Activated naive CD8-positive, alpha-beta T cell treated with anti-CD3 and anti-CD28 coated beads, Interleukin-2, amount 50 U/mL, for 24 hours (primary cell): Measurements from ENCODE around the gene SRBD1.

Experiments
- ATAC-seq: fragments of 150-1000 bp; cut with Tn5 transposase; one replicate; pipeline ENCODE4 v1.10.0; 2021
- DNase-seq: peaks from one replicate; pipeline ENCODE4 v3.0.0; 2021
- H3K27ac Mint-ChIP-seq: one replicate; pipeline ENCODE4 v1.8.0; 2021; ENCODE audit warnings: mild to moderate bottlenecking, mixed read lengths
- H3K27me3 Mint-ChIP-seq: one replicate; pipeline ENCODE4 v1.8.0; 2021; ENCODE audit warnings: mixed read lengths
- H3K36me3 Mint-ChIP-seq: one replicate; pipeline ENCODE4 v1.8.0; 2021; ENCODE audit warnings: low read depth, mixed read lengths
- H3K4me1 Mint-ChIP-seq: one replicate; pipeline ENCODE4 v1.8.0; 2021; ENCODE audit warnings: mixed read lengths
- H3K4me3 Mint-ChIP-seq: one replicate; pipeline ENCODE4 v1.8.0; 2021; ENCODE audit warnings: mild to moderate bottlenecking, moderate library complexity, mixed read lengths
- H3K9me3 Mint-ChIP-seq: one replicate; pipeline ENCODE4 v1.8.0; 2021; ENCODE audit warnings: mixed read lengths

The SRBD1 gene

DNA sequence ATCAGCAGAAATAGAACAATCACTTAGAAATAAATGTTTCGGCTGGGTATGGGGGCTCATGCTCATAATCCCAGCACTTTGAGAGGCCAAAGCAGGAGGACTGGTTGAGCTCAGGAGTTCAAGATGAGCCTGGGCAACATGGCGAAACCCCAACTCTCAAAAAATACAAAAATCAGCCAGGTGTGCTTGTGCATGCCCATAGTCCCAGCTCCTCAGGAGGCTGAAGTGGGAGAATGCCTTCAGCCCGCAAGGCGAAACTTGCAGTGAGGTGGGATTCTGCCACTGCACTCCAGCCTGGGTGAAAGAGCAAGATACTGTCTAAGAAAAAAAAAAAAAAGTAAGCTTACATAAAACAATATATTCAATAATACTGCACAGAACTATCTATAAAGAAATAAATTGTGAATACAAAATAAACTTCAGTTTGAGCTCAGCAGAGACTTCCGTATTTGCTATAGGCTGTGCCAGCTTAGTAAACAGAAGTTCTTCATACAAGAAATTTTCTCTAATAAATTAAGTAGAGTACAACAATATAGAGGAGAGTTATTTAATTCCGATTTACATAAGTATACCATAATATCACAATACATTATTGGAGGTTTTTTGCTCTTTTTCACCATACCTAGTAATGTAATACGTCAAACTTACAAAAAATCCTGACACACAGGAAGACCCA is 43.6 kb downstream of the SRBD1 start:
- ATAC-seq, result no peak
- peak overlapping the region; percentile 96 for H3K27ac Mint-ChIP-seq
- peaks cover 3% of the 10 kb centered on the region for H3K9me3 Mint-ChIP-seq
- no peaks in the 10 kb centered on the region for H3K27me3 Mint-ChIP-seq
- H3K4me3 Mint-ChIP-seq, result peak overlapping the region; percentile 77
- H3K4me1 Mint-ChIP-seq, result peaks cover 22% of the 10 kb centered on the region
- H3K36me3 Mint-ChIP-seq, result peaks cover 39% of the 10 kb centered on the region
- no peak for DNase-seq

DNA sequence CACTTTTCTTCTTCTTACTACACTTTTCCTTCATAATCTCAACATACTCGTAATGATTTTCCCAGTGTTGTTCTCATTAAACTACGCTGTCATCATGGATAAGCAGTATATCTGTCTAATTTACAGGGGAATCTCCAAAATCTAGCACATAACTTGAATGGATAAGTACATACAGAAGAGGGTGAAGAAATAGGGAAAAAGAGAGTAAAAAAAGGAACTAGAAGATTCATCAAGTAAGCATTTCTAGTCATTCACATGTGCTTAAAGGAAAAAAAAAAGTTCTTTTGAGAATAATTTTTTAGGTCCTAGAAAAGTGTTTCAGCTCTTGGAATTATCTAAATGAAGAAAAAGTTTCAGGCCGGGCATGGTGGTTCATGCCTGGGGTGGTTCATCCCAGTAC is 51.6 kb downstream of the SRBD1 start:
- Mint-ChIP-seq H3K27me3 (no peaks in the 10 kb centered on the region), H3K27ac (no peak overlapping the region), H3K9me3 (no peaks in the 10 kb centered on the region), H3K4me1 (peaks cover 19% of the 10 kb centered on the region), H3K36me3 (peaks cover 13% of the 10 kb centered on the region), H3K4me3 (no peak overlapping the region)
- no peak for DNase-seq
- no peak for ATAC-seq

DNA sequence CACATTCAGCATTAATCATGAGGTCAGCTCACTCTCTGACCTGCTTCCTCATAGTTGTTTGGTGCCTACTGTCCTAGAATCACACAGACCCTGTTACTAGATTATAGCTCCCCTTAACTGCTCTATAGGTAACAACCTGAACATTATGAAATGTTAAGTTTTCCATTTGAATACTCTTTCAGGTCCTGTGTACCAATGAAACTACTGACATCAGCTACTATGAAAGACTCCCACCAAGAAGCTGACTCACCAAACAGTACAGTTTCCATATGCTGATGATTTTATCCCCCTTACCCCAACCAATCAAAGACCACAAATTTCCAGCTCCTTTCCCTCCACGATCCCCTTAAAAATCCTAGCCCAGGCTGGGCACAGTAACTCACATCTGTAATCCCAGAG is 56.3 kb downstream of the SRBD1 start:
- Mint-ChIP-seq H3K27ac (peak overlapping the region; percentile 79), H3K36me3 (peaks cover 38% of the 10 kb centered on the region), H3K9me3 (no peaks in the 10 kb centered on the region), H3K4me3 (no peak overlapping the region), H3K4me1 (peaks cover 26% of the 10 kb centered on the region), H3K27me3 (no peaks in the 10 kb centered on the region)
- no peak for DNase-seq
- peak; percentile 95 for ATAC-seq

DNA sequence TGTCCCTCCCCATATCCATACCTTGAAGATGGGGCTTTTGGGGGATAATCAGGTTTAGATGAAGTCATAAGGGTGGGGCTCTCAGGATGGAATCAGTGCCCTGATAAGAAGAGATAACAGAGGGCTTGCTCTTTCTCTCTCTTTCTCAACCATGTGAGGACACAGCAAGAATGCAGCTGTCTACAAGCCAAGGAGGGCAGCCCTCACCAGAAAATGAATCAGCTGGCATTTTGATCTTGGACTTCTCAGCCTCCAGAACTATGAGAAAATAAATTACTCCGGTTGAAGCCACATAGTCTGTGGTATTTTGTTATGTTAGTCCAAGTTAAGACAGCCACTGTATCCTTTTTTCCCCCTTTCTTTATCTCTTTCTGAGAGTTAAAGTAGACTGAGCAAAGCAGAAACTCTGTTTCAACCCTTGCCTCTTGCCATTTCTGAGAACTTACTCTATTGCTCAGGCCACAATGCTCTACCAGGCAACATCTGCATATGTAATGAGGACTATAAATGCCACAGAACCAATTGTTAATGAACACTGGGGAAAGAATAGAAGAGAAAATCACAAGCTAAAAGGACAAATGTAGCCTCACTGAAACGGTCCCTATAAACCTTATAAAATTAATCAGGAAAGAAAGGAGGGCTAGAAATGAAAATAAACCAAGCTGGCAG is 56.9 kb downstream of the SRBD1 start:
- Mint-ChIP-seq H3K4me3 (no peak overlapping the region), H3K36me3 (peaks cover 37% of the 10 kb centered on the region), H3K9me3 (no peaks in the 10 kb centered on the region), H3K27ac (peak overlapping the region; percentile 79), H3K27me3 (no peaks in the 10 kb centered on the region), H3K4me1 (peaks cover 26% of the 10 kb centered on the region)
- ATAC-seq (peak; percentile 42), DNase-seq (no peak)

DNA sequence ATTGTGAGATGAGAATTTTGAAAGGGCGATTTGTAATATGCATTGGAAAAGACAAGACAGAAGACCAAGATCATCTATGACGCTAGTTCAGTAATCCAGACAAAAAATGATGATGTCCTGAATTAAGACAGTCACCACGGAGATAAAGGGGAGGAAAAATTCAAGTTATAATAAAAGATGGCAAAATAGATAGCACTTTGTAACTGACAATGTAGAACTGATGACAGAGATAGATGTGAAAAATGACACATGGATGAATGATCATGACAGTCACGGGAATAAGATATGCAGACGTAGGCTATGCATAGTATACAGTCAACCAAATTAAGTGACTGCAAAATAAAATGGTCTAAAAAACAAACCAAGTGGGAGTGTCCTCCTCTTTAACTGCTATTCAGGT is 59.2 kb downstream of the SRBD1 start:
- DNase-seq, result no peak
- no peak overlapping the region for H3K27ac Mint-ChIP-seq
- H3K27me3 Mint-ChIP-seq, result no peaks in the 10 kb centered on the region
- no peak for ATAC-seq
- peaks cover 40% of the 10 kb centered on the region for H3K36me3 Mint-ChIP-seq
- H3K4me1 Mint-ChIP-seq, result peaks cover 26% of the 10 kb centered on the region
- no peaks in the 10 kb centered on the region for H3K9me3 Mint-ChIP-seq
- no peak overlapping the region for H3K4me3 Mint-ChIP-seq

DNA sequence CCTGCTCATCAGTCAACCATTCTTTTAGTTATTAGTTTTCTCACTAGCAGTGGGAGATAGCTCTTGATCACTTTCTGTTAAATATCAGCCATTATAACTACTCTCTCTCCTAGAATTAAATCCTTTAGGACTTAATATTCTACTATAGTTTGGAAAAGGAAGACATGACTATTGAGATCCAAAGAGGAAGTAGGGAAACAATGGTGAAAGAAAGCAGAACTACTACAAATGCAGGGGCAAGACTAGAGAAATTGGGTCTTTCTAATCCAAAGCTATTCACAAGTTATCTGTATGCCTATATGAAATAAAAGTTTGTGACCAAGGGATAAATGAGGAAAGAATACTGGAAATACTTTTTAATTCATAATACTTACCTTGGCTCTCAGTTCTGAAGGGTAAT is 65.1 kb downstream of the SRBD1 start:
- Mint-ChIP-seq H3K9me3 (no peaks in the 10 kb centered on the region), H3K27ac (no peak overlapping the region), H3K36me3 (peaks cover 50% of the 10 kb centered on the region), H3K27me3 (no peaks in the 10 kb centered on the region), H3K4me1 (peaks cover 6% of the 10 kb centered on the region), H3K4me3 (no peak overlapping the region)
- ATAC-seq (no peak), DNase-seq (no peak)

DNA sequence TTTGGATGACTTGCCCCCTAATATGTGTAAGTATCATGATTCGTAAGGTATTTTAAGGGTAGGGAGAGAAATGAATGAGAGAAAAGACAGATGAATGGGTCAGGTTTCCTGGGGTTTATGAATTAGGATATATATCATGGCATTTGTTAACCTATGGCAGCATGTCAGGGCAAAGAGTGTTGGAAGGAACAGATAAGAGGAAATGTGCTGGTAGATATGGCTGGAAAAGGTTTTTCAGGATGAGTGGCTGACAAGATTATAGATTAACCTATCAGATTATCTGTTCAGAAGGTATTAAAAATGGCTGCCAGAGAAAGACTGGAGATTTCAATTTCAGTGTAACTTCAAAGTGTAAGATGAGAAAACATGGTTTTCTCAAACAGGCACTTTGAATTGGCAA is 67.8 kb downstream of the SRBD1 start:
- no peak for ATAC-seq

DNA sequence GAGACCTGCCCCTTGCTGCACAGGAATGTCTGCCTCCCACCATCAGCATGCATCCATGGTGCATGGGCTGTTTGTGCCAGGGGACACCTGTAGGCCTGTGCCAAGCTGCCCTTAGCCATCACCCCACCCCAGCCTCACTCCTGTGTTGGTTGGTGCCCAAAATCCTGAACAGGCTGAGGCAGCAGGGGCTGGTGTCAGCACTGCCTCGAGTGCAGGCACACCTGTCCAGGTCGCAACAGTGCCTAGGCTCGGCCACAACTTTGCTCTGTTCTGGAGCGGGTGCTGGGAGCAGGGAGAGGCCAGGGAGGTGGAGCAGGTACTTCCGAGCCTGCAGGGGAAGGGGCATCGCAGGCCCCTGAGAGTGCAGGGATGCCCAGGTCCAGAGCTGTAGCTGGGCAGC is 69.1 kb downstream of the SRBD1 start:
- Mint-ChIP-seq H3K36me3 (peaks cover 61% of the 10 kb centered on the region), H3K9me3 (no peaks in the 10 kb centered on the region), H3K27me3 (no peaks in the 10 kb centered on the region), H3K27ac (no peak overlapping the region), H3K4me3 (no peak overlapping the region), H3K4me1 (no peaks in the 10 kb centered on the region)
- ATAC-seq (no peak), DNase-seq (no peak)

More for the DNA sequence above, 67.8 kb downstream of the SRBD1 start:
- Mint-ChIP-seq H3K4me3 (no peak overlapping the region), H3K27me3 (no peaks in the 10 kb centered on the region), H3K36me3 (peaks cover 56% of the 10 kb centered on the region), H3K4me1 (no peaks in the 10 kb centered on the region), H3K27ac (no peak overlapping the region), H3K9me3 (no peaks in the 10 kb centered on the region)
- no peak for DNase-seq

DNA sequence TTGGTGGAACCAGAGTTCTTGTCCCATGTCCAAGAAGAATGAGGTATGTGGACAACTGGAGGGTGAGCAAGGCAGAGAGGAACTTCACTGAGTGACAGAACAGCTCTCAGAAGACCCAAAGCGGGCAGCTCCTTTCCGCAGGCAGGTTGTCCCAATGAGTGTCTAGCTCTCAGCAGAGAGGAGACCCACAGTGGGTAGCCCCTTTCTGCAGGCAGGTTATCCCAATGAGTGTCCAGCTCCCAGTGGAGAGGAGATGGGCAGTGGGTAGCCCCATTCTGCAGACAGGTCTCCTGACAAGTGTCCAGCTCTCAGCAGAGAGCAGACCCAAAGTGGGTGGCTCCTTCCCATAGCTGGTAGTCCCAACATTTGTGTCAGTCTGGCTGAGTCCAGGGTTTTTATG is 69.6 kb downstream of the SRBD1 start:
- Mint-ChIP-seq H3K27me3 (no peaks in the 10 kb centered on the region), H3K27ac (no peak overlapping the region), H3K36me3 (peaks cover 66% of the 10 kb centered on the region), H3K4me1 (no peaks in the 10 kb centered on the region), H3K4me3 (no peak overlapping the region), H3K9me3 (no peaks in the 10 kb centered on the region)
- DNase-seq (no peak), ATAC-seq (no peak)

DNA sequence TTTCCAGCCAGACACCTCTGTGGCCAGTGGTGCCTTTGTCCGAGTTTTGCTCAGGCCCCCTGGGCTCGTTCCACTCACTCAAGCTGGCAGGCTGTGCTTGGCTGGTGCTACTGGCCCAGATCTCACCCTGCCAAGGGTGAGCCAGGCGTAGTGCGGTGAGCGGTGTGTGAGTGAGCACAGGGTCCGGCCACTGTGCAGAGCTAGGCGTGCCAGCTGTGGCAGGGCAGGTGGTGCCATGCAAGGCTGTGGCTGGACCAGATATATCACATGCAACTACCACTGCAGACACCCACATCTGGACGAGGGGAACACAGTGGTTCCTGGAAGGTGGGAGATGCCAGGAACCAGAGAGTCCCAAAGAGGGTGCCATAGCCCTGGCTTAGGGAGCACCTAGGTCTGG is 70.1 kb downstream of the SRBD1 start:
- Mint-ChIP-seq H3K4me3 (no peak overlapping the region), H3K27me3 (no peaks in the 10 kb centered on the region), H3K27ac (no peak overlapping the region), H3K36me3 (peaks cover 66% of the 10 kb centered on the region), H3K9me3 (no peaks in the 10 kb centered on the region), H3K4me1 (no peaks in the 10 kb centered on the region)
- ATAC-seq, result no peak
- DNase-seq, result no peak

DNA sequence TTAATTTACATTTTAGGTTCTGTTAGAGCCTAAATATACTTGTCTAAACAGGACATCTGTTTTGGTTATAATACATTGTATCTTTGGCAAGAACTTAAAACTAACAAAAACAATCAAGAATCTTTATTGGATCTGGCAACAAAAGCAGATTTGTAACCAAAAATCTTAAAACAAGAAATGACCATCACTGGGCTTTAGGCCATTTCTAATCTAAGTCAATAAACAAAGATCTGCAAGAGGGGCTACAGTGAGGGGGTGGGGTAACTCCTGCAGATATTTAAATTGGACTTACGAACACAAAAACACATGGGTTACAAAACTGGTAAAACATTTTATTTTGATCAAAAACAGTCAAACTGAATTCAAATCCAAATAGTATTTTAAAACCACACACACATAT is 77.3 kb downstream of the SRBD1 start:
- DNase-seq, result no peak
- no peaks in the 10 kb centered on the region for H3K4me1 Mint-ChIP-seq
- peaks cover 38% of the 10 kb centered on the region for H3K36me3 Mint-ChIP-seq
- no peak for ATAC-seq
- no peak overlapping the region for H3K27ac Mint-ChIP-seq
- H3K9me3 Mint-ChIP-seq, result no peaks in the 10 kb centered on the region
- no peaks in the 10 kb centered on the region for H3K27me3 Mint-ChIP-seq
- H3K4me3 Mint-ChIP-seq, result no peak overlapping the region

DNA sequence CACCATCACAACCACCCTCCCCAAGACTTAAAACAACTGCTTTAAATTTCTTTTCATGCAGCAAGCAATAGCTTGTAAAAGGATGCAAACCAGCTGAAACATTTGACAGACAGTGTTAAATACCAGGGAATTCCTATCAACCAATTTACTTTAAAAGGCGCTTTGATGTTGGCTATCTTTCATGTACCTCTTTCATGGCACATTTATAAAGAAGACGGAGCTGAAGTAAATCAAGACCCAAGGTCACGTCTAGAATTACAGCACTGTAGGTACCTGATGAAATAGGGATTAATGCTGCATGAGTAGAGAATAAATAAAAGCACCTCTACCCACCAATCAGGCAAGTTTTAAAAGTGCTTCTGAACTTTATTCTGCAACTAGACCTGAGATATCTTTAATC is 78.9 kb downstream of the SRBD1 start:
- no peak overlapping the region for H3K4me3 Mint-ChIP-seq
- DNase-seq, result no peak
- ATAC-seq, result no peak
- no peaks in the 10 kb centered on the region for H3K4me1 Mint-ChIP-seq
- H3K36me3 Mint-ChIP-seq, result peaks cover 31% of the 10 kb centered on the region
- no peak overlapping the region for H3K27ac Mint-ChIP-seq
- H3K9me3 Mint-ChIP-seq, result no peaks in the 10 kb centered on the region
- no peaks in the 10 kb centered on the region for H3K27me3 Mint-ChIP-seq

DNA sequence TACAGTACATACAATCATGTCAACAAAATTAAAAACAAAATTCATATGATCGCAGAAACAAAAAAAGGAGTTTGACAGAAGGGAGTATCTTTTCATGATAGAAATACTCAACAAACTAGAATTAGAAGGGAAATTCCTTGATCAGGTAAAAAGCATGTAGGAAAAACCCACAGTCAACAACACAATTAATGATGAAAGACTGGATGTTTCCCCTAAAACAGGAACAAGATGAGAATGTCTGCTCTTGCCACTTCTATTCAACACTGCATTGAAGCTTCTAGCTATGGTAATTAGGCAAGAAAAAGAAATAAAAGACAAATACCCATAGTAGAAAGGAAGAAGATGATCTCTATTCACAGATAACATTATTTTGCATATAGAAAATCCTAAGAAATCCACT is 87.1 kb downstream of the SRBD1 start:
- Mint-ChIP-seq H3K27ac (no peak overlapping the region), H3K4me3 (no peak overlapping the region), H3K36me3 (peaks cover 38% of the 10 kb centered on the region), H3K9me3 (peaks cover 5% of the 10 kb centered on the region), H3K27me3 (no peaks in the 10 kb centered on the region), H3K4me1 (no peaks in the 10 kb centered on the region)
- DNase-seq (no peak), ATAC-seq (no peak)

DNA sequence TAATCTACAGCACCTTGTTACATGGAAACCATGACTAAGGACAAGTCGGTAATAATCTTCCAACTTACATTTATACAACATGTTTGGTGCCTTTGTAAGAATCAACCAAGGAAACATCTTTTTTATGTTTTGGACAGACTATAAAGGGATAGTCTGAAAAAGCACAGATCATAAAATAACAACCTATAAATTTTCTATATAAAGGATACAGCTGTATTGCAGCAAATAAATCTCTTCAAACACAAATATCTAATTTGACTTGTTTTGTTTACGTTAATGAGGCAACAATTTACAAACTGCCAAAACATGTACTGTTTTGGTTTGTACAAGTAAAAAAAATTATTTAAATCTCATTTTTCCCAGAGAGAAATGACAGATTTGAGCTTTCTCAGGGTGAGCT is 92.5 kb downstream of the SRBD1 start:
- H3K27me3 Mint-ChIP-seq, result no peaks in the 10 kb centered on the region
- no peak overlapping the region for H3K4me3 Mint-ChIP-seq
- no peaks in the 10 kb centered on the region for H3K9me3 Mint-ChIP-seq
- no peak overlapping the region for H3K27ac Mint-ChIP-seq
- no peaks in the 10 kb centered on the region for H3K4me1 Mint-ChIP-seq
- DNase-seq (no peak), ATAC-seq (no peak)
- peaks cover 19% of the 10 kb centered on the region for H3K36me3 Mint-ChIP-seq

DNA sequence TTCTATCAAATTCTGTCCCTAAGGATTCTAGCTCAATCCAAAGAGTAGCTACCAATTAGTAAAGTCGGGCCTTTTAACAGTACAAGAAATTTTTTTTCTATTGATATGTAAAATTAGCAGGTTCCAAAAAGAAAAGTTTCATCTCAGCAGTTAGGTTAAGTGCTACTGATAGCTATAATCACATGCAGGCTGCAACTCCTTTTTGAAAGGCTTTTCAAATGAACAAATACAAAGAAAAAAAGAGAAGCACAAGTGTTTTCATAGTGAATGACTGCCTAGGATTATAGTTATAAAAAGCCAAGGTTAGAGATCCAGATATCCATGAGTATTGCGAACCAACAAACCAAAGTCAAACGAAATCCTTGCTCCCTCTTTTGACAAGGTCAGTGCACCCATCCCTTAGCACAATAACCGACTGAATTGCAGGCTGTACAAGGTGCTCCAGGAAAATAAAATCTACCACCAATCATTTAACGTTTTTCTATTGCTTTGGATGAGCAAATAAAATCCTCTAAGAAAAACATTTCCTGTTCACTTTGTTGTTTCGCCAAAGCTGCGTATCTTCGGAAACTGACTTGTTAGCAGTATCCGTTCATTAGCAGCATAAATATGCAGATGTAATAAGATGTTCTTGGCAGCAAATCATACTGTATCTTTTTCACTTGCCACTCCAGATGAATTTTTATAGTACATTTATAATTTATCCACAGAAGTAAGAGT is 100.2 kb downstream of the SRBD1 start:
- Mint-ChIP-seq H3K27ac (no peak overlapping the region), H3K4me3 (no peak overlapping the region), H3K9me3 (no peaks in the 10 kb centered on the region), H3K36me3 (peaks cover 14% of the 10 kb centered on the region), H3K4me1 (no peaks in the 10 kb centered on the region), H3K27me3 (no peaks in the 10 kb centered on the region)
- DNase-seq (no peak), ATAC-seq (no peak)
